ENCODE measurements around the gene ABCB4. TPM values are rescaled to one million over a fixed set of nuclear protein-coding genes. Genes with fewer than 3 reads are reported as not detected.

The ABCB4 gene
- polyA plus RNA-seq, 1 experiment, result 0.05 TPM

GRCh38 chr7:87364246-87364645 is 111.2 kb downstream of the ABCB4 start:
- Histone ChIP-seq H3K4me3 (ENCODE audit: low read depth, low read length) (no peak overlapping the region), H3K9me3 (ENCODE audit: control insufficient read depth, insufficient read depth, low read length) (no peaks in the 10 kb centered on the region), H3K27me3 (ENCODE audit: control insufficient read depth, insufficient read depth, low read length) (no peaks in the 10 kb centered on the region), H3K27ac (ENCODE audit: low read depth, low read length) (no peak overlapping the region)
- no peak for DNase-seq (ENCODE audit: low read depth, low spot score)
- no peak for TF ChIP-seq CTCF (IDR thresholded peaks at IDR 0.05; ENCODE audit: low read depth, low read length)
- POLR2A ChIA-PET, result interaction anchor here (0.8 kb wide), 1 partner anchor 297 kb away, joined by 3 read pairs; no protein-coding TSS in a partner anchor
- CTCF ChIA-PET, result no interaction called here

GRCh38 chr7:87363342-87363741 is 112.1 kb downstream of the ABCB4 start:
- CTCF ChIA-PET, result no interaction called here

GRCh38 chr7:87361320-87361719 is 114.2 kb downstream of the ABCB4 start:
- Histone ChIP-seq H3K9me3 (ENCODE audit: control insufficient read depth, insufficient read depth, low read length) (no peaks in the 10 kb centered on the region), H3K27me3 (ENCODE audit: control insufficient read depth, insufficient read depth, low read length) (no peaks in the 10 kb centered on the region), H3K4me3 (ENCODE audit: low read depth, low read length) (no peak overlapping the region), H3K27ac (ENCODE audit: low read depth, low read length) (no peak overlapping the region)
- no peak for TF ChIP-seq CTCF (IDR thresholded peaks at IDR 0.05; ENCODE audit: low read depth, low read length)
- ChIA-PET CTCF (interaction anchor here (0.7 to 1.4 kb wide), 2 partner anchors 54 to 527 kb away, joined by 3 to 6 read pairs; no protein-coding TSS in a partner anchor), POLR2A (no interaction called here)
- no peak for DNase-seq (ENCODE audit: low read depth, low spot score)

More at GRCh38 chr7:87363342-87363741, 112.1 kb downstream of the ABCB4 start:
- POLR2A ChIA-PET, result no interaction called here
- no peak for DNase-seq (ENCODE audit: low read depth, low spot score)
- H3K4me3 ChIP-seq (ENCODE audit: low read depth, low read length), result no peak overlapping the region
- no peaks in the 10 kb centered on the region for H3K27me3 ChIP-seq (ENCODE audit: control insufficient read depth, insufficient read depth, low read length)
- no peak for TF ChIP-seq CTCF (IDR thresholded peaks at IDR 0.05; ENCODE audit: low read depth, low read length)
- H3K27ac ChIP-seq (ENCODE audit: low read depth, low read length), result no peak overlapping the region
- H3K9me3 ChIP-seq (ENCODE audit: control insufficient read depth, insufficient read depth, low read length), result no peaks in the 10 kb centered on the region

- POLR2A ChIA-PET, result no interaction called here
- no peak for TF ChIP-seq CTCF (IDR thresholded peaks at IDR 0.05; ENCODE audit: low read depth, low read length)
- no peak for DNase-seq (ENCODE audit: low read depth, low spot score)
- H3K27ac ChIP-seq (ENCODE audit: low read depth, low read length), result no peak overlapping the region
- H3K9me3 ChIP-seq (ENCODE audit: control insufficient read depth, insufficient read depth, low read length), result peaks cover 5% of the 10 kb centered on the region
- CTCF ChIA-PET, result interaction anchor here (1.7 kb wide), 2 partner anchors 13 to 47 kb away, joined by 4 to 5 read pairs; no protein-coding TSS in a partner anchor
- no peaks in the 10 kb centered on the region for H3K27me3 ChIP-seq (ENCODE audit: control insufficient read depth, insufficient read depth, low read length)
- no peak overlapping the region for H3K4me3 ChIP-seq (ENCODE audit: low read depth, low read length)
Measured at GRCh38 chr7:87359366-87359765, 116.1 kb downstream of the ABCB4 start.

GRCh38 chr7:87356448-87356847 is 119.0 kb downstream of the ABCB4 start:
- ChIA-PET CTCF (no interaction called here), POLR2A (no interaction called here)
- Histone ChIP-seq H3K27me3 (ENCODE audit: control insufficient read depth, insufficient read depth, low read length) (no peaks in the 10 kb centered on the region), H3K9me3 (ENCODE audit: control insufficient read depth, insufficient read depth, low read length) (peaks cover 13% of the 10 kb centered on the region), H3K4me3 (ENCODE audit: low read depth, low read length) (no peak overlapping the region), H3K27ac (ENCODE audit: low read depth, low read length) (no peak overlapping the region)
- TF ChIP-seq CTCF (IDR thresholded peaks at IDR 0.05; ENCODE audit: low read depth, low read length), result no peak
- DNase-seq (ENCODE audit: low read depth, low spot score), result no peak

Data from AG04450 (cell line).